GM12875 (cell line): ENCODE measurements around the gene CCL3.

ENCODE experiments used
- H3K4me3 ChIP-seq: one replicate; pipeline ENCODE4 v1.5.1; 2011; ENCODE audit warnings: low read depth, low read length, control low read depth
- CTCF ChIP-seq: IDR thresholded peaks from 2 replicates; pipeline ENCODE4 v1.5.1; 2011; ENCODE audit warnings: low read depth, mild to moderate bottlenecking, control low read depth, inconsistent platforms, low read length, moderate library complexity, borderline replicate concordance; ENCODE audit not compliant: insufficient read depth

CCL3 gene

GRCh38 chr17:36131931-36132330 lies 42.0 kb upstream of the CCL3 start:
- TF ChIP-seq CTCF: no peak
- H3K4me3 ChIP-seq: no peak overlapping the region

GRCh38 chr17:36131421-36131820 lies 41.5 kb upstream of the CCL3 start:
- no peak for TF ChIP-seq CTCF
- no peak overlapping the region for H3K4me3 ChIP-seq

- TF ChIP-seq CTCF: no peak
- H3K4me3 ChIP-seq: no peak overlapping the region
These were observed 40.4 kb upstream of the CCL3 start for GRCh38 chr17:36130346-36130745.

- no peak for TF ChIP-seq CTCF
- no peak overlapping the region for H3K4me3 ChIP-seq
These were observed 39.7 kb upstream of the CCL3 start for GRCh38 chr17:36129616-36130015.

- TF ChIP-seq CTCF: no peak
- no peak overlapping the region for H3K4me3 ChIP-seq
These were observed 38.6 kb upstream of the CCL3 start for GRCh38 chr17:36128411-36128978.

- TF ChIP-seq CTCF: no peak
- no peak overlapping the region for H3K4me3 ChIP-seq
These were observed 38.0 kb upstream of the CCL3 start for GRCh38 chr17:36127911-36128310.

GRCh38 chr17:36127199-36127893 lies 37.4 kb upstream of the CCL3 start:
- TF ChIP-seq CTCF: no peak
- no peak overlapping the region for H3K4me3 ChIP-seq
